IgD-negative memory B cell (primary cell): ENCODE data around the gene KIF6. TPM values are rescaled to one million over a fixed set of nuclear protein-coding genes. Genes with fewer than 3 reads are reported as not detected.

Experiments used
- H3K27ac Mint-ChIP-seq, 3 donors: one replicate each; pipeline ENCODE4 v1.8.0; 2020 to 2022; ENCODE audit warnings: mild to moderate bottlenecking in 3 of 3, mixed read lengths in 3 of 3, moderate library complexity in 1 of 3
- H3K27me3 Mint-ChIP-seq: one replicate; pipeline ENCODE4 v1.8.0; 2021; ENCODE audit warnings: mixed read lengths
- H3K36me3 Mint-ChIP-seq: one replicate; pipeline ENCODE4 v1.8.0; 2020; ENCODE audit warnings: mild to moderate bottlenecking, mixed read lengths
- H3K4me1 Mint-ChIP-seq, 3 donors: one replicate each; pipeline ENCODE4 v1.8.0; 2020 to 2022; ENCODE audit warnings: mixed read lengths in 3 of 3, mild to moderate bottlenecking in 1 of 3
- H3K4me3 Mint-ChIP-seq, 4 donors: one replicate each; pipeline ENCODE4 v1.8.0; 2020 to 2022; ENCODE audit warnings: mild to moderate bottlenecking in 4 of 4, mixed read lengths in 4 of 4, moderate library complexity in 3 of 4
- H3K9me3 Mint-ChIP-seq, 3 donors: one replicate each; pipeline ENCODE4 v1.8.0; 2020 to 2021; ENCODE audit warnings: mixed read lengths in 3 of 3, mild to moderate bottlenecking in 1 of 3
- polyA plus RNA-seq: library from polyadenylated mRNA; unstranded; fragments of 300-500 nt; fragmentation: Illumina TruSeq; gene quantifications from one replicate; pipeline ENCODE4 v1.2.3, GENCODE V29; 2021

The KIF6 gene
- polyA plus RNA-seq, 1 donor from 2014 or later = not detected

DNA sequence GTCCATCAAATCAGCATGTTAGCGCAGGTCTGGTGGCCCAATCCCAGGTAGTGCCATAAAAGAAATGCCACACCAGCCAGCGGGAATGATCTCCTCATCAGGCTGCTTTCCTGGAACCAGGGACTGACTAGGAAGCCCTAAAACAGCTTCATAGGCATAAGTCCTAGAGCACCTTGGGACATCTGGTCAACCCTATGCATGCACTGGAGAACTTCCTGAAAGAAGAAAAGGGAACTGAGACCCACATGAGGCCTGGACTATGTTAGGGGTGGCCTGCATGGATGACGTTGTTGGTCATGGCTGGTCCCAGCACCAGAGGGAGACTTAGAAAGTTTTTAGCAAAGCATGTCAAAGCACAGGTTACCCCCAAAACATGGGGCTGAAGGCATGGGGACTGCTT is 395.2 kb downstream of the KIF6 start:
- H3K9me3 Mint-ChIP-seq = peaks cover 0 to 2% (median 0%) of the 10 kb centered on the region in 3 donors
- H3K4me1 Mint-ChIP-seq = peaks cover 0 to 2% (median 0%) of the 10 kb centered on the region in 3 donors
- H3K27ac Mint-ChIP-seq = peak overlapping the region in 1 of 3 donors; percentile 41
- H3K36me3 Mint-ChIP-seq = no peaks in the 10 kb centered on the region
- no peak overlapping the region for H3K4me3 Mint-ChIP-seq
- peaks cover 25% of the 10 kb centered on the region for H3K27me3 Mint-ChIP-seq

DNA sequence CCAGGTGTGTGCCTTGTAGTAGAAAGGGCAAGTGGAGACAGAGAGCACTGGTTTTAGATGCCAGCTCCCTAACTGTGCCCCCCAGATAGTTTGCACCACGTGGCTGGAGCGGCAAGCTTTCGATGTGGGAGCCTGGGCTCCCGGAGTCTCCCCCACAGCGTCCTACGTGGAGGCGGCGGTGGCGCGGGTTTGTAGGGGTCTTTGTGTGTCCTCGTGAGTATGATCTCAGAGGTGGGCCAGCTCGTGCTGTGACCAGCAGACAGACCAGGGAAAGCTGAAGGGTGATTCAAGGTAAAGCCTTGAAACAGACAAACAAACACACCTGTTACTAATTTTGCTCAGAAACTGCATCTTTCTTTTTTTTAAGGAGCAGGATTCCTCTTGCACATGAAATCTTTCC is 397.1 kb downstream of the KIF6 start:
- peaks cover 0 to 2% (median 0%) of the 10 kb centered on the region in 3 donors for H3K4me1 Mint-ChIP-seq
- H3K9me3 Mint-ChIP-seq = peaks cover 0 to 2% (median 0%) of the 10 kb centered on the region in 3 donors
- H3K27me3 Mint-ChIP-seq = peaks cover 26% of the 10 kb centered on the region
- no peaks in the 10 kb centered on the region for H3K36me3 Mint-ChIP-seq
- no peak overlapping the region for H3K27ac Mint-ChIP-seq
- H3K4me3 Mint-ChIP-seq = no peak overlapping the region

DNA sequence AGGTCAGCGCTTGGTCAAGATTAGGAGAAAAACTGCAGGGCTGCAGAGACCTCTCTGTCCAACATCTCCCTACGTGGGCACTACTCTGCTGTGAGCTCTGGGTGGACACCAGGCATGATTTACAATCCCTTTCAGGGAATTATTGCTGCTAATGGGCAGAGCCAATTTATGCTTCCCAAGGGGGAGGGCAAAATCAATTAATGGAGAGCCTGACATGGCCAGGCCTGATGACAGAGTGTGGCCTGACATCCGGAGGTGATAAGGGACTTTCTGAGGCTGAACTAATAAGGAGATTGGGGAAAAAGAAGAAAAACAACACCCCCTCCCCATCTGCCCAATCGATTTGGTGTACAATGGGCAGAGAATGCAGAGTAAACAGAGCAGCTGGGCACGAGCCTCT is 397.7 kb downstream of the KIF6 start:
- peaks cover 0 to 2% (median 0%) of the 10 kb centered on the region in 3 donors for H3K4me1 Mint-ChIP-seq
- no peaks in the 10 kb centered on the region for H3K36me3 Mint-ChIP-seq
- peaks cover 23% of the 10 kb centered on the region for H3K27me3 Mint-ChIP-seq
- no peak overlapping the region for H3K27ac Mint-ChIP-seq
- H3K9me3 Mint-ChIP-seq = peaks cover 0 to 2% (median 0%) of the 10 kb centered on the region in 3 donors
- H3K4me3 Mint-ChIP-seq = no peak overlapping the region

DNA sequence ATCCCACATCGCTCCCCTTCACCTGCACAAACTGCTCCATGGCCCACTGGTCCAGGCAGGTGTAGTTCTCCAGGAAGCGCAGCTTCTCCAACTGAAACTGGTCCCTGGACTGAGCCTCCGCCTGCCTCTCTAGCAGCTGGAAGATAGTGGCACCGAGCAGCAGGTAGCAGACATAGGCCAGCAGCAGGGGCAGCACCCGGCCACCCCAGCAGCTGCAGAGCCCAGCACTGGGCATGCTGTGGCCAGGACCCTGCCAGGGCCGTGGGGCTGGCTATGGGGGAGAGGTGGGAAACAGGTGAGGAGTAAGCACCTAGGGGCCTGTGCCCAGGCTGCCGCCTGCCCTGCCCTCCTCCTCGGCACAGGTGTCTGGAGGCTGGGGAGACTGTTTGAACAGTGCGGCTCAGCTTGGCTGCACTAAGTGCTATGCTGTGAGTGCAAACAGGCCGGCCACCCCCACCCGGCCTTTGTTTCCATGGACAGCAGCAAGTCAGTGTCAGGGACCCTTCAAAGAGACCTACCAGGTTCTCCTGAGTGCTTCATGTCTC is 402.8 kb downstream of the KIF6 start, which contains the start of gene KCNK16:
Gene KCNK16, minus strand, starts transcription at position 397 of the 545 bp plus-strand sequence. Its CDS starts 162 bp downstream, at position 235.
- Mint-ChIP-seq H3K36me3 (no peaks in the 10 kb centered on the region), H3K4me1 (no peaks in the 10 kb centered on the region), H3K9me3 (no peaks in the 10 kb centered on the region), H3K27ac (no peak within 1 kb of the TSS), H3K27me3 (peaks cover 19% of the 10 kb centered on the region), H3K4me3 (no peak within 1 kb of the TSS)

DNA sequence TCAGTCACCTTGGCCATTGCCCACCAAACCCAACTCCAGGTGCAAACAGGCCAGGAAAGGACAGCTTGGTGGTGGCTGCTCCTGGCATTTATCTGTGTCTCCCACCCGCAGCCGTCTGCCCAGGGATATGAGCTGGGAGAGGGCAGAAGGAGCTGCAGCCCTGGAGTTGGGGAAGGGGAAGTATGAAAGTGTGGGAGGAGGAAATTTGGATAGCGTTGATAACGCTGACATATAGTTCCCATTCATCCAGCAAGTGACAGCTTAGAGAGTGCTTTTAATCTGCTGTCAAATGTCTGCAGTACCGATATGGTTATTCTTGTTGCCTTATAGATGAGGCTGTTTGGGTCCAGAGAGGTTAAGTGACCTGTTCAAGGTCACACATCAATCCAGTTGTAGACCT is 403.4 kb downstream of the KIF6 start:
- Mint-ChIP-seq H3K9me3 (no peaks in the 10 kb centered on the region), H3K4me1 (no peaks in the 10 kb centered on the region), H3K36me3 (no peaks in the 10 kb centered on the region), H3K27ac (no peak overlapping the region), H3K4me3 (no peak overlapping the region), H3K27me3 (peaks cover 16% of the 10 kb centered on the region)

DNA sequence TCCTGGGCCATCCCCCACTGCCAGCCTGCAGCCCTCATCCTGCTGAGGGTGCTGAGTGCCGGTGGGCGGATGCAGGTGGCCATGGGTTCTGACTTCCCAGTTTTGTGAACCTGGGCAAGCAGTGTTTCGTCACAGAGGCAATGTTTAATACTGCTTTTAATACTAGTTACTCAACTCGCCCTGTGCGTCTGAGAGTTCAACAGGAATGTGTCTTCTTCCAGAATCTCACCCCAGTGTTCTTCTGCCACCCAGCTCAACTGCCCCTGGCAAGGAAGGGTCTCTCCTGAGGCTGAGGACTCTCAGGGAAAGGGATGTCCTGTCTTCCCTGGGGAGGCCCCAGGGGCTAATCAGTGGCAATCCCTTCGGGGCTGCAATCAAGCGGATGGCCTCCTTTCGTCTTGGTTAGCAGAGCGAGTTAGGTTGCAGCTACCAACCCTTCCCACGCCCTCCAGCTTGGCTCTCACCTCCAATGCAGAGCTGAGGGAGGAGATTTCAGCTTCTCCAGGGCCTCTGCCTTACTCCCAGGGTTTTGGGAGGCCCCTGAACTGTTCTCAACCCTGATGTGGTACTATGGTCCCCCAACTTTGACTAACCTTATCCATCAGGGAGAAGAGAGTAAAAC is 404.7 kb downstream of the KIF6 start:
- Mint-ChIP-seq H3K9me3 (no peaks in the 10 kb centered on the region), H3K27me3 (peaks cover 20% of the 10 kb centered on the region), H3K36me3 (no peaks in the 10 kb centered on the region), H3K27ac (no peak overlapping the region), H3K4me3 (no peak overlapping the region), H3K4me1 (peaks cover 0 to under 1% (median 0%) of the 10 kb centered on the region in 3 donors)

DNA sequence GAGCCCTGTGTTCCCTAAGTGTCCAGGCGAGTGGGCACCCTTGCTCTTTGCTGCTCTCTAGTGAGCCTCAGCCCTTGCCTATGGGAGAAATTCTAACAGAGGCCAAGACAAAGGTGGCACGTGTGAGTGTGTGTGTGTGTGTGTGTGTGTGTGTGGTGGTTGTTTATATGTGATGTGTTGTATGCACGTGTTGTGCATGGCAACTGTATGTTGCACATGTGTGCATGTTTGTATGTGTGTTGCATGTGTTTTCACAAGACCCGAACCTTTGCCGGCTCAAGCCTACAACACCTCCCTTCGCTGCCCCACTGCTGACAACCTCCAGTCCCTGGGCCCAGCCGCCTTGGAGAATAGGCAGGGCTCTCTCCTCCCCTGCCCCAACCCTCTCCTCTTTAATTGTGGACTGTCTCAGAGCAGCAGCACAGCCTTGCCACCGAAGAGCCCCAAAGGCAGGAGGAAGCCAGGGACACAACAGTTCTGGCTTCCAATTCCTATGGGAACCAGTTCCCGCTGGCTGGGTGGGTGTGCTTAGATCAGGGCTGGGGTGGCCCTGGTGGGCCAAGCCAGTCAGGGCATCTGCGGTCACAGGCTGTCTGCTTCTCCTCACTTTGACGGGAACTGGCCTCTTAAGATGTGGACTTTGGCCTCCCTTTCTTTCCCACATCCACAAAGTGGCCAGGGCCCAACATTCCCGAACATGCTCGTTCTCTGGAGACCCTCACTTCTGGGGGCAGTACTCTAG is 405.4 kb downstream of the KIF6 start:
- Mint-ChIP-seq H3K27ac (no peak overlapping the region), H3K36me3 (no peaks in the 10 kb centered on the region), H3K4me1 (peaks cover 0 to 3% (median 0%) of the 10 kb centered on the region in 3 donors), H3K4me3 (no peak overlapping the region), H3K27me3 (peaks cover 20% of the 10 kb centered on the region), H3K9me3 (no peaks in the 10 kb centered on the region)

DNA sequence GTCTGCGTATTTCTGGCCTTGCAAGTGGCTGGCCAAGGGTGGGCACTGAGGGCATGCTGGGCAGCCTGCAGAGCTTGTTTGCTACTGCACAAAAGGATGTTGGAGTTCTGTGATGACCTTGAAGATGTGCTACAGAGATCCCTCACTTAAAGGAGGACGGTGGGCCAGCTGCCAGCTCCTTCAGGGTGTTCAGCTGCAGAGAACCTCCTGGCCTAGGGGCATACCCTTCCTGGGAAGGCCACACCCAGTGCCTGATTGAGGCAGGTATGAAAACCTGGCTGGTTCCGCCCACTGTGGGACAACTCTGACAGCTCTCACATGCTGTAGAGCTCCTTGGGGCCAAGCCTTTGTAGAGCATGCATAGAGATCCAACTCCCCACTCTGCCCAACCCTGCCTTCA is 408.0 kb downstream of the KIF6 start:
- peaks cover 23% of the 10 kb centered on the region for H3K27me3 Mint-ChIP-seq
- H3K27ac Mint-ChIP-seq = no peak overlapping the region
- no peaks in the 10 kb centered on the region for H3K9me3 Mint-ChIP-seq
- no peaks in the 10 kb centered on the region for H3K36me3 Mint-ChIP-seq
- no peak overlapping the region for H3K4me3 Mint-ChIP-seq
- peaks cover 0 to 3% (median 2%) of the 10 kb centered on the region in 3 donors for H3K4me1 Mint-ChIP-seq

DNA sequence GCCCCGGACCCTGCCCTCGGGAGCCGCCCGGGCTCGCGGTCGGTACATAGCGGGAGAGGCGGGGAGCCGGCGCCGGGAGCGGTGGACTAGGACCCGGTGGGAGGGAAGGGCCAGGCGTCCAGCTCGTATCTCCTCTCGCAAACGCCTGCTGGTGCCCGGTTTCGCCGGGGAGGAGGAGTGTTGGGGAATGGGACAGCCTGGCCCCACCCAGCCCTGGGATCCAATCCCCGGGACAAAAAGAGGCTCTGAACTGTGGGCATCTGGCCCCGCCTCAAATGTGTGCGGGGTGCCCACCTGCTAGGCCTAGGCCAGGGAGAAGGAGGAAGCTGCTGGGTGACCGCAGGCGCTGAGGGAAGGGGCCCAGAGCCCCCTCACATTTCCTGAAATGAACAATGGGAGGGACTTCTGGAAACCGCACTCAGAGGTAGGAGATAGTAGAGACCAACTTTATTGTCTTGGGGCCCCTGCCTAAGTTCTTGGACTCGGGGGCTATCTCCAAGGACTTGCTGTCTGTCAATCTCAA is 410.9 kb downstream of the KIF6 start, which contains the start of gene KCNK17:
Gene KCNK17, minus strand, starts transcription at position 147 of the 523 bp plus-strand sequence. Its CDS starts 99 bp downstream, at position 48.
- peaks cover 37% of the 10 kb centered on the region for H3K27me3 Mint-ChIP-seq
- no peaks in the 10 kb centered on the region for H3K9me3 Mint-ChIP-seq
- H3K27ac Mint-ChIP-seq = no peak within 1 kb of the TSS
- H3K4me1 Mint-ChIP-seq = peaks cover 0 to 3% (median 2%) of the 10 kb centered on the region in 3 donors
- H3K4me3 Mint-ChIP-seq = peak within 1 kb of the TSS in 2 of 4 donors; percentile 21 to 75
- no peaks in the 10 kb centered on the region for H3K36me3 Mint-ChIP-seq

DNA sequence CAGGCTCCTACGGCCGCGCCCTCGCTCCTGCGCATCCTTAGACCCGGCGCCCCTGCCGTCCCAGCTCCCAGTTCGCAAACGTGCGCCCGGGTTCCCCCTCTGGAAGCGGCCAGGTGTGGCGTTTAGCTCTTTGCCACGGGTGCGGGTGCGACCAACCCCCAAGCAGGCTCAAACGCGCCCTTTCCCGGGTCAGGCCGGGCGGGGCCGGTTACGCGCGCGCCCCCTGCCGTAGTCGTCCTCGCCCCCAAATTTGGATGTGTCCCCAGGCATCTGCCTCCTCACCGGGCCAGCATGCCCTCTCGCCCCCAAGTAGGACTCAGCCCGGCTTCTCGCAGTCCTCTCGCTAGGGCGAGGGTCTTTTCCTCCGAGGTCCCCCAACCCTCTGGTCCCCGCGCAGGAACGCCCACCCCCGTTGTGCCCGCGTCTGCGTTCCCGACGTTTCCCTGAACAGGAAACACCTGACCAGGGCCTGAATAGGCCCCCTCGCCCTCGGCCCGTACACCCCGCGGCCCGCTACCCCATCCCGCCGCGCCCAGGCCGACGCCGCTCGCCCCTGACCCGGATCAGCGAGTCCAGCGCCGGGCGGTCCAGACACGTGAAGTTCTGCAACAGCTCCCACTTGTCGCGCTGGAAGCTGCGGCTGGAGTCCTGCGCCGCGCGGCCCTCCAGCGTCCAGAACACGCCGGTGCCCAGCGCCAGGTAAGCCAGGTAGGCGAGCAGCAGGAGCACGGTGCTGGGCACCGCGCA is 411.5 kb downstream of the KIF6 start:
- H3K9me3 Mint-ChIP-seq = no peaks in the 10 kb centered on the region
- peak overlapping the region in 2 of 4 donors; percentile 21 to 37 for H3K4me3 Mint-ChIP-seq
- peaks cover 0 to 3% (median 2%) of the 10 kb centered on the region in 3 donors for H3K4me1 Mint-ChIP-seq

DNA sequence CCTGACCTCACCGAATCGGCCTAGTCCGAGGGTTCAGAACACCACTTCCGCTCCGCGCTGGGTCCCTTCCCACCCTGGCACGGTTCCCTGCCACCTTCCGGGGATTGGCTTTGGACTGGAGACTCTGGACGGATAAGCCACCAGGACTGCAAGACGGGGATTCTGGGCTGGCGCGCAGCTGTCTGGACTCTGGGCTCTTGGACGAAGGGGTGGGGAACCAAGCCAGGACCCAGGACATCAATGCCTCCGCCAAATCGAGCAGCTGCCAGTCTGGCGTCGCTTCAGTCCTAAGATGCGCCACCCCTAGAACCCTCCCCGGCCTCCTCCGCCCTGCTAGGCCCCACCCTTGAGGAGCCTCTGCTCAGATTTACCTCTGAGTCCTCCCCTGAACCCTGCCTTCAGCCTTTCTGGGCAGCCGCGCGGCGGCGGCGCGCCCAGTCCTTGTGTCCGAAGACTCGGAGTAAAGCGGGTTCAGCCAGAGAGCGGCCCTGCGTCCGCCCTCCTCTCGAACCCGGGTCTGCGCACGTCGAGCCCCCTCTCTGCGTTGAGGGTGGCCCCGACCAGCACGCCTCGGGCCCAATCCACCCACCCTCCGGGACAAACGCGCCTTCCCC is 412.2 kb downstream of the KIF6 start:
- H3K4me1 Mint-ChIP-seq = peaks cover 0 to 3% (median 2%) of the 10 kb centered on the region in 3 donors
- no peaks in the 10 kb centered on the region for H3K9me3 Mint-ChIP-seq
- H3K36me3 Mint-ChIP-seq = no peaks in the 10 kb centered on the region
- no peak overlapping the region for H3K27ac Mint-ChIP-seq
- peaks cover 33% of the 10 kb centered on the region for H3K27me3 Mint-ChIP-seq
- peak overlapping the region in 2 of 4 donors; percentile 21 to 45 for H3K4me3 Mint-ChIP-seq

More for the DNA sequence above, 411.5 kb downstream of the KIF6 start:
- H3K27me3 Mint-ChIP-seq = peaks cover 33% of the 10 kb centered on the region
- no peak overlapping the region for H3K27ac Mint-ChIP-seq
- no peaks in the 10 kb centered on the region for H3K36me3 Mint-ChIP-seq

DNA sequence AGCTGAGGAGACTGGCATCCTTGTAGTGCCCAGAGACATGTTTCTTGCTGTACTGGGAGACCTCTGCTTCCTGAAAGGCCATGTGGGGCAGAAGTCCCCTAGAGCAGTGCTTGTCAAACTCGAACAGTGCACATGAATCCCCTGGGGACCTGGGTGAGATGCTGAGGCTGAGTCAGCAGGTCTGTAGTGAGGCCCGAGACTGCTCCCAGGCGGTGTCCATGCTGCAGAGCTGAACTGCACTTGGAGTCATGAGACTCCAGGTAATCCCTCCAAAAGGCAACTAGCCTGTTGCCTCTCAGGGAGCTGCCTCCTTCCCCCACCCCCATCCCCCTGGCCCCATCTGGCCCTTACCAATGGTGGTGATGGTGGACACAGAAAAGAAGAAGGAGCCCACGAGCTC is 414.7 kb downstream of the KIF6 start:
- Mint-ChIP-seq H3K4me3 (no peak overlapping the region), H3K36me3 (no peaks in the 10 kb centered on the region), H3K27ac (no peak overlapping the region), H3K4me1 (peaks cover 0 to 3% (median 2%) of the 10 kb centered on the region in 3 donors), H3K9me3 (no peaks in the 10 kb centered on the region), H3K27me3 (peaks cover 27% of the 10 kb centered on the region)

DNA sequence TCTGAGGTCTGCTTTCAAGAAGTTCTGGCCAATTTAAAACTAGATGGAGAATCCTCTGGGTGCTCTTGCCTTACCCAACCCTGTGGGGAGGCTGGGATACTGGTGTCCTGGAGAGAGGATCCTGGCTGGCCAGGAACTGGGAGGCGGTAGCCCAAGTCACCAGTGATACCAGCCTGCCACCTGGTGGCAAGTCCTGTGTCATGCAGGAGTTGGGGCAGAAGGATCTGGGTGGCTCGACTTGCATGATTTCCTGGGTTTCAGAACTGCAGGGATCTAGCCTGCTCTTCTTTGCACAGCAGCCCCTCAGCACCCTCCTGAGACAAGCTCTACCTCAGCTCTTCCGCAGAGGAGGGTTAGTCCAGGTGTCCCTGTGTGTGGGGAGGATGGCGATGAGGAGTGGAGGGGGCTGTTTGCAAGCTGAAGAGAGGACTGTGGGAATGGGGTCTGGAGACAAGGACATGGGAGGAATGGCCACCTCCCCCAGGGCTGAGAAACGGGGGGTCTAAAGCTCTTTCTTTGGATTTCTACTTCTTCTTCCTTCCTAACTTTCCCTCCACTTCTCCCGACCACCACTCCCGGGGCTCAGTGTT is 415.2 kb downstream of the KIF6 start:
- H3K4me3 Mint-ChIP-seq = no peak overlapping the region
- H3K36me3 Mint-ChIP-seq = no peaks in the 10 kb centered on the region
- H3K27me3 Mint-ChIP-seq = peaks cover 24% of the 10 kb centered on the region
- H3K27ac Mint-ChIP-seq = peak overlapping the region in 1 of 3 donors; percentile 24
- H3K9me3 Mint-ChIP-seq = no peaks in the 10 kb centered on the region
- peaks cover 0 to 2% (median under 1%) of the 10 kb centered on the region in 3 donors for H3K4me1 Mint-ChIP-seq

DNA sequence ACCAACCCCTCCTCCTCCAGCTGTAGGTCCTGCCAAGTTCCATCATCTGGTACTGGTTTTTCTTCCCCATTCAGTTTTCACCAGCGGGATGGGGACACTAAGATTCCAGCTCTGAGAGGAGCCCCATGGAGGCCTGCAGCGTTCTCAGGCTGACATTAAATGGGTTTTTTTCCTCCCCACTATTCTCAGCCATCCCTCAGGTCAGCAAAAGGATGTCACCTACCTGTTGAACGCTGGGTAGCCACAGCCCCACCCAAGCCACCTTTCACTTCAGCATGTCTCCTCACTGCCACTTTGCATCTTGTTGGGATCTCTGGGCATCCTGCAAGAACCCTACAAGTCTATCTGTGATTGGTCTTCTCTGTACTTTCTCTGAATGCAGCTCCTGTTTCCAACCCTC is 417.7 kb downstream of the KIF6 start:
- Mint-ChIP-seq H3K4me3 (no peak overlapping the region), H3K36me3 (no peaks in the 10 kb centered on the region), H3K27me3 (peaks cover 14% of the 10 kb centered on the region), H3K27ac (no peak overlapping the region), H3K9me3 (no peaks in the 10 kb centered on the region), H3K4me1 (peaks cover 0 to 7% (median 4%) of the 10 kb centered on the region in 3 donors)
